GM21526 (cell line): ENCODE measurements around the gene CYP1A2.
"Not testable (repeated sequence)": the region's sequence is repeated elsewhere in the genome, so short reads cannot be mapped to it uniquely, and the experiment has no call there.

ENCODE experiments used
- ATAC-seq: cut with Tn5 transposase; IDR thresholded peaks from one replicate; pipeline ENCODE4 v1.9.1; 2021; ENCODE audit warnings: moderate library complexity; ENCODE audit not compliant: unreplicated experiment, low FRiP score

Gene CYP1A2

DNA sequence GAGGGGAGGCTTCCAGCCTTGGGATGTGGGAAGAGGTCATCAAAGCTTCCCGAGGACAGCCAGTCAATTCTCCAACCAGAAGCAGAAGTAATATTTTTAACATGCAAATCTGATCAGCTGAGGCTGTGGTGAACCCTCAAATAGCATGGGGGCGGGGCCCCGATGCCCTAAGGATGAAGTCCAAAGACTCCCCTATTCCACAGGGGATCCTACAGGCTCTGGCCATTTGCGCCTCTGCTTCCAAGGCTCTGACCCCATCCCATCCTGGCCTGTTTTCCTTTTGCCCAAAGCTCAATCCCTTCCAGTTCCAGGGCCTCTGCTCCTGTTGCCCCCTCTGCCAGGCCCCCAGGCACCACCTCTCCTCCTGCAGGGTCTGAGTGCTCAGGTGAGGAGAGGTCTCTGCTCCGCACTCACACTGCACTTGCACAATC, 26.5 kb downstream of the CYP1A2 start:
- no peak for ATAC-seq

DNA sequence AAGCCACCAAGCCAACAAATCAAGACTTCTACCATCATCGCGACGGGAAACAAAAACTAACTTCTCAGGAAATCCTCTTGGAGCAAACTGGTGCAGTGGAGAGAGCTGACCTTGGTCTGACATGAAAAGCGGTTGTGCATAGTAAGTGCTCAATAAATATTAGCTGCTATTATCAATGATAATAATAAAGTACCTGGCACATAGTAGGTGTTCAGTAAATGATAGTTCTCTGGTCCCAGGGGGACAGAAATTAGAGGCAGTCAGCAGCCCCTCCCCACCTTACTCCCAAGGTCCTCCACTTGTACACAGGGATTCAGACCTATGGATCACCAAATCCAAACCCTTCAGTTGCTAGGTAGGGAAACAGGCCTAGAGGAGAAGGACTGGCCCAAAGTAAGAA, 27.2 kb downstream of the CYP1A2 start:
- ATAC-seq = no peak

- ATAC-seq = peak; percentile 33
Observed at GRCh38 chr15:74776821-74777768, 28.4 kb downstream of the CYP1A2 start.

- no peak for ATAC-seq
Observed at GRCh38 chr15:74777769-74778598, 29.3 kb downstream of the CYP1A2 start.

- no peak for ATAC-seq
Observed at GRCh38 chr15:74778599-74778970, 29.9 kb downstream of the CYP1A2 start.

- no peak for ATAC-seq
Observed at GRCh38 chr15:74779162-74779648, 30.6 kb downstream of the CYP1A2 start.

DNA sequence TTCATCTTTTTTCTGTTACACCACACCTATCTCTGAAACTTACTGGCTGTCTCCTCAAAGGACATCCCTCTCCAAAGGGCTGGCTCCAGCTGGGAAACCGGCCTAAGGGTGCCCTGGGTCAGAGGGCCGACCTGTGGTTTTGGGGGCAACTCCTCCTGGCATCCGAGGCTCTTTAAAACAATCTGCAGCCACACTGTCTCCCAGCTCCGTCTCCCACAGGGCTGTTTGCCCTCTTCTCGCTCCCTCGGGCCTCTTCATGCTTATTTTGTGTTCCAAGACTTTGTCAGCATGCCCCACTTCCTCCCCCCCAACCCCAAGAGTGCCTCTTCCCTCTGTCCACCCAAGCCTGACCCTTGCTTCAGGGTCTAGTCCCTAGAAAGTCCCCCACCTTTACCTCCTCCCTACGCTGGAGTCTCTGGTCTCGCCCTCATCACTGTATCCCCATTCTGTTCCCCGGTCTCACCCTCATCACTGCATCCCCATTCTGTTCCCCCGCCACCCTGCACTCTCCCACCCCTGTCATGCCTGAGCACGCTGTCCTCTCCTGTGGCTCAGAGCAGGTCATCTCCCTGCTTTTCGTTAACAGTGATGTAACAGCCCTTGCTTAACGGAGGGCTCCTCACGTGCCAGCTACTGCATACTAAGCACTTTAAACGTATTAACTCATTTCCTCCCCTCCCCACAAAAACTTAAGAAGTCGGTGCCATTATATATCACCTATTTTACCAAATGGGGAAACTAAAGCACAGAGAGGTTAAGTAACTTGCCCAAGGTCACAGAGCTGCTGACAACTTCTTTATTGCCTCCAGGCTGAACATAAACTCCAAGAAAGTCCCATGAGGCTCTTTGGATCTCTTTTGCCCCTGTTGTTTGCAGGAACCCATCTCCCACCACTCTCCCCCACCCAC, 32.1 kb downstream of the CYP1A2 start:
- no peak for ATAC-seq

- ATAC-seq = peak; percentile 34
Observed at GRCh38 chr15:74781431-74782258, 33.0 kb downstream of the CYP1A2 start, which contains the start of gene CSK. CSK (plus strand) TSS chr15:74782080; CDS start chr15:74798298, 16,218 bp downstream.

- ATAC-seq = peak; percentile 2
Observed at GRCh38 chr15:74782259-74783071, 33.8 kb downstream of the CYP1A2 start.

DNA sequence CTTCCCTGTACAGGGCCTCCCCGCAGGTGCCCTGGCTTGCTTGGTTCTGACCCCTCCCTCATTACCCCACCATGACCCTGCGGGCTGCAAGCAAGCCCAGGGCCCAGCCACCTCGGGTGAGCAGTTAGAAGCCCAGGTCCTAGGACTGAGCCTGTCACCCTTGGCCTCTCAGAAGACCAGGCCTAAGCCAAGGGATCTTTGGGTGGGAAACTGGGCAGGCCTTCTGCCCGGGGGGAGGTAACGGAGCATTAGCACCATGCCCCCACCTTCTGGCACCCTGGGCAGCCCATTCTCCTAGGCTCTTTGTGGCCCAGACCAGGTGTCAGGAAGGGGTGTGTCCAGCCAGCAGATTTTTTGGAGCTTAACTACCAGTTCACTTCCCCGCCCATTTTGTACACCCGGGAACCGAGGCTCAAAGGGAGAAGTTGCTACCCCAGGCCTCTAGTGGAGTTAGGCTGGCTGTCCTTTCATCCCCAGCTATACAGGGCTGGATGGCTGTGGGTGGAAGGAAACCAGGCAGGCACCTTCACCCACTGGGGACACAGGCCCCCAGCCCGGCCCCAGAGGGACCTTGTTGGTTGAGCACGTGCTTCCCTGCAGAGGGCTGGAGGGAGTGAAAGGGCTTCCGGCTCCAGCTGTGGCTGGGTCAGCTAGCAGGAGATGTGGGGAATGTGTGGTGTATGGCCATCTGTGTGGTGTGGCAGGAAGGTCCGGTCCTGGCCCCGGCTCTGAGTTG, 34.6 kb downstream of the CYP1A2 start:
- ATAC-seq = no peak

DNA sequence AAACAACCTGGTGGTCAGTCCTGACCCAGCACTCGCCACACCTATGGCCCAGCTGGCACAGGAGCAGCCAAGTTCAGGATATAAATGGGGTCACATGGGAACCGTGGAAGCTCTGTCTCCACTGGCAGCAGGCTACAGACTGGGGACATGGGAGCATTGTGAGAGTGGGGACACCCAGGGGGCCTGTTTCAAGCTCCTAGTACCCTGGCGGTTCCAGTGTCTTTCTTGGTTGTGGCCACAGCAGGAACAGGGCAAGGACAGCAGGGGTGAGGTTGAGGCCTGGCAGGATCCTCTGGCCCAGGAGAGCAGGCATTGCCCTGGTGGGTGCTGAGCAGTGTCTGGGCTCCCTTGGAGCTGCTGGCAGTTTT, 35.1 kb downstream of the CYP1A2 start:
- no peak for ATAC-seq

- ATAC-seq = no peak
Observed at GRCh38 chr15:74784426-74785193, 36.0 kb downstream of the CYP1A2 start.

GRCh38 chr15:74785194-74786032, 36.8 kb downstream of the CYP1A2 start:
- no peak for ATAC-seq

GRCh38 chr15:74786081-74786480, 37.4 kb downstream of the CYP1A2 start:
- not testable (repeated sequence) for ATAC-seq

DNA sequence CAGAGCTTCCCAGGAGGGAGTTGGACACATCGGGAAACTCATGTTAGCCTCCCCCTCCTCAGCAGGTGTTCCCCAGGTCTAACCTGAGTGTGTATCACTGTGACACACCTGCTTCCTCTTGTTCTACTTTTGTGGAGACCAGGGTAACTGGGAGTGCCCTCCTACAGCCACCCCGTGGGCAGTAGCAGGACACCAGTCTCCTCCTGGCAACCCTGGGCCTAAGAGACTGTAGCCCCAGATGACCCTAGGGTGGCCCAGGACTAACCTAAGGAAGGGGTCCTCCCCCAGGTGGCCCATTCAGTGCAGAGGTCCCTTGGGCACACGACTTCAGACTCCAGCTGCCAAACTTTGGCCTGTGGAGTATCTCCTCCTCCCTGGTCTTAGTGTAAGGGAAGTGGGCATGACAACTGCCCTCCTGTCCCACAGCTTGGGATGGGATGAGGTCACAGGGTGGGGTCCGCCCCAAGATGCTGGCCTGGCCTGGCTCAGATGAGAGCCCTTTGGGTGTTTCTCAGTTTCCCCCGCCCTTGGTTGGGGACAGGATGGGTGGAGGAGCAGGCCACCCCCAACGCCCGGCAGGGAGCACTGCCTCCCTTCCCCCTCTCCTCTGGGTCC, 38.0 kb downstream of the CYP1A2 start:
- ATAC-seq = no peak
